ENCODE data around the gene CNTN5. TPM values are rescaled to one million over a fixed set of nuclear protein-coding genes. Genes with fewer than 3 reads are reported as not detected.

Gene CNTN5
- total and polyA plus RNA-seq, 2 donors (not counting 1 experiment from before 2014, with no cell fraction given): not detected

- Mint-ChIP-seq H3K9me3 (ENCODE audit: insufficient read depth) (peaks cover 10% of the 10 kb centered on the region), H3K4me1 (no peaks in the 10 kb centered on the region), H3K27me3 (no peaks in the 10 kb centered on the region), H3K27ac (no peak overlapping the region), H3K4me3 (no peak overlapping the region)
- no peak for TF ChIP-seq EZH2 (IDR thresholded peaks at IDR 0.05; ENCODE audit: borderline replicate concordance, insufficient read depth, low read depth, low read length, poor library complexity, severe bottlenecking)
- TF ChIP-seq, protein P1, sequence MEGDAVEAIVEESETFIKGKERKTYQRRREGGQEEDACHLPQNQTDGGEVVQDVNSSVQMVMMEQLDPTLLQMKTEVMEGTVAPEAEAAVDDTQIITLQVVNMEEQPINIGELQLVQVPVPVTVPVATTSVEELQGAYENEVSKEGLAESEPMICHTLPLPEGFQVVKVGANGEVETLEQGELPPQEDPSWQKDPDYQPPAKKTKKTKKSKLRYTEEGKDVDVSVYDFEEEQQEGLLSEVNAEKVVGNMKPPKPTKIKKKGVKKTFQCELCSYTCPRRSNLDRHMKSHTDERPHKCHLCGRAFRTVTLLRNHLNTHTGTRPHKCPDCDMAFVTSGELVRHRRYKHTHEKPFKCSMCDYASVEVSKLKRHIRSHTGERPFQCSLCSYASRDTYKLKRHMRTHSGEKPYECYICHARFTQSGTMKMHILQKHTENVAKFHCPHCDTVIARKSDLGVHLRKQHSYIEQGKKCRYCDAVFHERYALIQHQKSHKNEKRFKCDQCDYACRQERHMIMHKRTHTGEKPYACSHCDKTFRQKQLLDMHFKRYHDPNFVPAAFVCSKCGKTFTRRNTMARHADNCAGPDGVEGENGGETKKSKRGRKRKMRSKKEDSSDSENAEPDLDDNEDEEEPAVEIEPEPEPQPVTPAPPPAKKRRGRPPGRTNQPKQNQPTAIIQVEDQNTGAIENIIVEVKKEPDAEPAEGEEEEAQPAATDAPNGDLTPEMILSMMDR (IDR thresholded peaks at IDR 0.05): no peak
- H3K4me3 ChIP-seq (ENCODE audit: control extremely low read depth in 1 of 5, extremely low read depth in 1 of 5, insufficient read depth in 1 of 5, low read depth in 2 of 5, low read length in 4 of 5): no peak overlapping the region
- intact Hi-C loops (cut with micrococcal nuclease): no loop called here
- no peak overlapping the region for H3K4me2 ChIP-seq (replicated peaks; ENCODE audit: low read depth, low read length, poor library complexity, severe bottlenecking)
- no peaks in the 10 kb centered on the region for H3K36me3 ChIP-seq (replicated peaks in 1 of 2; ENCODE audit: control extremely low read depth in 1 of 2, control insufficient read depth in 1 of 2, extremely low read depth in 1 of 2, insufficient read depth in 2 of 2, low read length in 1 of 2)
- H4K20me1 ChIP-seq (ENCODE audit: control insufficient read depth, insufficient read depth, low read length, poor library complexity, severe bottlenecking): no peaks in the 10 kb centered on the region
- ChIA-PET CTCF (no interaction called here), POLR2A (no interaction called here)
- H2AFZ ChIP-seq (ENCODE audit: insufficient read depth, low read depth, low read length, poor library complexity, severe bottlenecking): no peak overlapping the region
- WGBS (ENCODE audit: insufficient coverage): 58% methylated on average over 10 of the region's 13 CpGs
- H3K4me1 ChIP-seq (ENCODE audit: control insufficient read depth in 2 of 2, insufficient read depth in 2 of 2, low read length in 2 of 2): no peaks in the 10 kb centered on the region
- DNase-seq (no peak), ATAC-seq (ENCODE audit: low read depth) (no peak)
- H3K79me2 ChIP-seq (ENCODE audit: control insufficient read depth, insufficient read depth, low read length): no peaks in the 10 kb centered on the region
- H3K9ac ChIP-seq (ENCODE audit: low read length): no peak overlapping the region
- no peak overlapping the region for H3K27ac ChIP-seq (ENCODE audit: low read length in 2 of 2)
- no peaks in the 10 kb centered on the region for H3K27me3 ChIP-seq (replicated peaks in 1 of 4; ENCODE audit: control extremely low read depth in 1 of 4, control insufficient read depth in 3 of 4, insufficient read depth in 4 of 4, low read length in 3 of 4)
- H3K9me3 ChIP-seq (ENCODE audit: control extremely low read depth in 1 of 3, control insufficient read depth in 2 of 3, insufficient read depth in 1 of 3, low read length in 2 of 3): no peaks in the 10 kb centered on the region
Observed at GRCh38 chr11:99316776-99317520, 296.2 kb downstream of the CNTN5 start.

GRCh38 chr11:99320769-99321290 is 300.1 kb downstream of the CNTN5 start:
- H3K36me3 ChIP-seq (replicated peaks in 1 of 2; ENCODE audit: control extremely low read depth in 1 of 2, control insufficient read depth in 1 of 2, extremely low read depth in 1 of 2, insufficient read depth in 2 of 2, low read length in 1 of 2): no peaks in the 10 kb centered on the region
- no peaks in the 10 kb centered on the region for H3K4me1 ChIP-seq (ENCODE audit: control insufficient read depth in 2 of 2, insufficient read depth in 2 of 2, low read length in 2 of 2)
- H4K20me1 ChIP-seq (ENCODE audit: control insufficient read depth, insufficient read depth, low read length, poor library complexity, severe bottlenecking): no peaks in the 10 kb centered on the region
- no peaks in the 10 kb centered on the region for H3K9me3 ChIP-seq (ENCODE audit: control extremely low read depth in 1 of 3, control insufficient read depth in 2 of 3, insufficient read depth in 1 of 3, low read length in 2 of 3)
- no peak overlapping the region for H3K9ac ChIP-seq (ENCODE audit: low read length)
- no peaks in the 10 kb centered on the region for H3K79me2 ChIP-seq (ENCODE audit: control insufficient read depth, insufficient read depth, low read length)
- CTCF ChIA-PET: no interaction called here
- no peaks in the 10 kb centered on the region for H3K27me3 ChIP-seq (replicated peaks in 1 of 4; ENCODE audit: control extremely low read depth in 1 of 4, control insufficient read depth in 3 of 4, insufficient read depth in 4 of 4, low read length in 3 of 4)
- no peaks in the 10 kb centered on the region for H3K27me3 Mint-ChIP-seq
- WGBS (ENCODE audit: insufficient coverage): 64% methylated on average over 3 of the region's 4 CpGs
- POLR2A ChIA-PET: no interaction called here
- no peak overlapping the region for H3K4me3 Mint-ChIP-seq
- no peak overlapping the region for H3K4me2 ChIP-seq (replicated peaks; ENCODE audit: low read depth, low read length, poor library complexity, severe bottlenecking)
- peaks cover 7% of the 10 kb centered on the region for H3K9me3 Mint-ChIP-seq (ENCODE audit: insufficient read depth)
- TF ChIP-seq, protein P1 (IDR thresholded peaks at IDR 0.05): no peak
- no peak for TF ChIP-seq EZH2 (IDR thresholded peaks at IDR 0.05; ENCODE audit: borderline replicate concordance, insufficient read depth, low read depth, low read length, poor library complexity, severe bottlenecking)
- no peaks in the 10 kb centered on the region for H3K4me1 Mint-ChIP-seq
- H3K4me3 ChIP-seq (ENCODE audit: control extremely low read depth in 1 of 5, extremely low read depth in 1 of 5, insufficient read depth in 1 of 5, low read depth in 2 of 5, low read length in 4 of 5): no peak overlapping the region
- DNase-seq (no peak), ATAC-seq (ENCODE audit: low read depth) (no peak)
- H2AFZ ChIP-seq (ENCODE audit: insufficient read depth, low read depth, low read length, poor library complexity, severe bottlenecking): no peak overlapping the region
- intact Hi-C loops (cut with micrococcal nuclease): no loop called here
- no peak overlapping the region for H3K27ac Mint-ChIP-seq
- no peak overlapping the region for H3K27ac ChIP-seq (ENCODE audit: low read length in 2 of 2)

Data from B cell (primary cell).